Osteocyte (in vitro differentiated cells): ENCODE data around the gene TACC2. TPM values are rescaled to one million over a fixed set of nuclear protein-coding genes. Genes with fewer than 3 reads are reported as not detected.

Experiments used
- DNase-seq: peaks from one replicate; pipeline ENCODE4 v3.0.0; 2021; ENCODE audit warnings: mixed read lengths; ENCODE audit not compliant: unreplicated experiment; ENCODE audit errors: extremely low spot score
- H3K27ac Mint-ChIP-seq: one replicate; pipeline ENCODE4 v1.8.0; 2021; ENCODE audit warnings: mild to moderate bottlenecking, mixed read lengths; ENCODE audit not compliant: unreplicated experiment
- H3K27me3 Mint-ChIP-seq: one replicate; pipeline ENCODE4 v1.8.0; 2021; ENCODE audit warnings: mixed read lengths; ENCODE audit not compliant: unreplicated experiment
- H3K36me3 Mint-ChIP-seq: one replicate; pipeline ENCODE4 v1.8.0; 2021; ENCODE audit warnings: mixed read lengths; ENCODE audit not compliant: unreplicated experiment
- H3K4me1 Mint-ChIP-seq: one replicate; pipeline ENCODE4 v1.8.0; 2021; ENCODE audit warnings: mixed read lengths; ENCODE audit not compliant: unreplicated experiment
- H3K4me3 Mint-ChIP-seq: one replicate; pipeline ENCODE4 v1.8.0; 2021; ENCODE audit warnings: mild to moderate bottlenecking, moderate library complexity, mixed read lengths; ENCODE audit not compliant: unreplicated experiment
- H3K9me3 Mint-ChIP-seq: one replicate; pipeline ENCODE4 v1.8.0; 2021; ENCODE audit warnings: mixed read lengths; ENCODE audit not compliant: unreplicated experiment
- CTCF ChIP-seq: fragments of 200-600 bp; sonication (generic); IDR thresholded peaks from 2 replicates; pipeline ENCODE4 v1.5.0; 2021; ENCODE audit warnings: antibody characterized with exemption, mild to moderate bottlenecking, moderate library complexity
- total RNA-seq: library from RNA; stranded (reverse); gene quantifications from 2 replicates; pipeline ENCODE4 v1.2.1, GENCODE V29; 2021

The TACC2 gene
- total RNA-seq, 1 donor from 2014 or later, result 64.2 TPM

DNA sequence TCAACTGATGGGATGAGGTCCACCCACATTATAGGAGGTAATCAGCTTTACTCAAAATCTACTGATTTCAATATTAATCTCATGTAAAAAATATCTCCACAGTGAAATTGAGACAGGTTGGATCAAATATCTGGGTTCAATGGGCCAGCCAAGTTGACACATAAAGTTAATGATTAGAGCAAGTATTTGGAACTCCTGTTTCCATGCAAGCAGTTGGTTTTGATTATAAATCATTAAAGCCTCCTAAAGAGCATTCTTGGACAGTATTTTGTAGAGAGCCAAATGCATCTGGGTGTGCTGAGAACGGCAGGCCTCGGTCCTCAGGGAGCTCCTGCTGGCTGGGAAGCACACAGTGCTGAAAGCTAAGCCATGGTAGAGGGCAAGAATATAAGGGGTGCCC, 155.2 kb downstream of the TACC2 start:
- H3K27ac Mint-ChIP-seq, result peak overlapping the region; percentile 40
- peaks cover 6% of the 10 kb centered on the region for H3K9me3 Mint-ChIP-seq
- TF ChIP-seq CTCF, result no peak
- H3K27me3 Mint-ChIP-seq, result no peaks in the 10 kb centered on the region
- no peak for DNase-seq
- peaks cover 30% of the 10 kb centered on the region for H3K36me3 Mint-ChIP-seq
- H3K4me3 Mint-ChIP-seq, result no peak overlapping the region
- peaks cover 78% of the 10 kb centered on the region for H3K4me1 Mint-ChIP-seq

- peak overlapping the region; percentile 28 for H3K27ac Mint-ChIP-seq
- TF ChIP-seq CTCF, result no peak
- H3K36me3 Mint-ChIP-seq, result peaks cover 30% of the 10 kb centered on the region
- no peak for DNase-seq
- H3K27me3 Mint-ChIP-seq, result no peaks in the 10 kb centered on the region
- no peak overlapping the region for H3K4me3 Mint-ChIP-seq
- peaks cover 6% of the 10 kb centered on the region for H3K9me3 Mint-ChIP-seq
- H3K4me1 Mint-ChIP-seq, result peaks cover 75% of the 10 kb centered on the region
Observed at GRCh38 chr10:122145113-122145512, 156.2 kb downstream of the TACC2 start.

GRCh38 chr10:122147663-122148062, 158.7 kb downstream of the TACC2 start:
- DNase-seq, result no peak
- H3K4me3 Mint-ChIP-seq, result no peak overlapping the region
- peaks cover 56% of the 10 kb centered on the region for H3K4me1 Mint-ChIP-seq
- peak overlapping the region; percentile 92 for H3K27ac Mint-ChIP-seq
- H3K9me3 Mint-ChIP-seq, result peaks cover 6% of the 10 kb centered on the region
- peaks cover 37% of the 10 kb centered on the region for H3K36me3 Mint-ChIP-seq
- no peaks in the 10 kb centered on the region for H3K27me3 Mint-ChIP-seq
- TF ChIP-seq CTCF, result no peak

DNA sequence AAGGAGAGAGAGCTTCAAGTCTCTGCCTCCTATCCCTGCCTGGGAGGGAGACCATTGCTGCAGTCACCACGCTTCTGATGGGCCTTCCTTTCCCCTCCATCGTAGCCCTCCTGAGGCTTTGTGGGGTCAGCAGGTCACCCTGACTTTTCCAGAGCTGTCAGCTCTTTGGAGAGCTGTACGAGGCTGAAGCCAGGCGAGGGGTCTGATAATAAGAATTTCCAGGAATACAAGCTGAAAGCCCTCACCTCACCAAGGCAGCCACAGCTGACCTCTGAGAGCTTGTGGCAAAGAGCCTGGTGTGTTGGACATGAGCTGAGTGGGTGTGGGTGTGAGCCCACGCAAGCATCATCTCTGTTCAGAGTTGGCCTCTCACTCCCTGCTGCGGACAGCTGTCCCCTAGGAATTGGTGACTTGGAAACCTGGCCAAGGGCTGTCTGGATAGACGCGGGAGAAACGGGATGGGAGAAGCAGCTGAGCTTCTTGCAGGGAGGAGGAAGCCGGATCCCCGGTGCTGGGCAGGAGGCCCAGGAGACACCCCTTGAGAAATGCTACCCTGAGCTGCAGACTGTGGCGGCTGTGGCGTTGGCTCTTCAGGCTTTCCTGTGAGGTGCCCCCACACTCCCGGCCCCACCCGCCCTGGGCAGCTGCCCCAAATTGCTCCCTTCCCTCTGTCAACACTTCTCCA, 160.1 kb downstream of the TACC2 start:
- no peak for TF ChIP-seq CTCF
- H3K9me3 Mint-ChIP-seq, result peaks cover 6% of the 10 kb centered on the region
- DNase-seq, result no peak
- peaks cover 51% of the 10 kb centered on the region for H3K4me1 Mint-ChIP-seq
- H3K36me3 Mint-ChIP-seq, result peaks cover 38% of the 10 kb centered on the region
- no peaks in the 10 kb centered on the region for H3K27me3 Mint-ChIP-seq
- H3K4me3 Mint-ChIP-seq, result no peak overlapping the region
- H3K27ac Mint-ChIP-seq, result peak overlapping the region; percentile 92

- H3K9me3 Mint-ChIP-seq, result peaks cover 6% of the 10 kb centered on the region
- TF ChIP-seq CTCF, result no peak
- H3K36me3 Mint-ChIP-seq, result peaks cover 36% of the 10 kb centered on the region
- H3K4me3 Mint-ChIP-seq, result no peak overlapping the region
- no peak for DNase-seq
- peak overlapping the region; percentile 66 for H3K27ac Mint-ChIP-seq
- H3K4me1 Mint-ChIP-seq, result peaks cover 55% of the 10 kb centered on the region
- H3K27me3 Mint-ChIP-seq, result no peaks in the 10 kb centered on the region
Observed at GRCh38 chr10:122149561-122150505, 160.9 kb downstream of the TACC2 start.
